AG04450 (cell line): Measurements from ENCODE around the gene GCNT2. TPM values are rescaled to one million over a fixed set of nuclear protein-coding genes. Genes with fewer than 3 reads are reported as not detected.
"Not testable (repeated sequence)": the region's sequence is repeated elsewhere in the genome, so short reads cannot be mapped to it uniquely, and the experiment has no call there.

Experiments used
- CTCF ChIA-PET: fragments of 300-600, 350-600 bp; formaldehyde crosslinking; extraction: SDS; loops from one replicate; lab custom pipeline; 2022; ENCODE audit warnings: antibody characterized with exemption, inconsistent platforms; lab: Charles Lee
- POLR2A ChIA-PET: fragments of 350-600 bp; formaldehyde crosslinking; extraction: SDS; loops from one replicate; lab custom pipeline; 2021; ENCODE audit warnings: antibody characterized with exemption, inconsistent platforms; lab: Yijun Ruan, JAX
- DNase-seq: peaks from one replicate; pipeline ENCODE4 v3.0.0-alpha.2; 2011; ENCODE audit warnings: low read depth, low spot score
- H3K27ac ChIP-seq: one replicate; pipeline ENCODE4 v1.5.1; 2012; ENCODE audit warnings: low read depth, low read length, control low read depth
- H3K27me3 ChIP-seq: one replicate; pipeline ENCODE4 v1.6.0; 2012; ENCODE audit warnings: low read length; ENCODE audit not compliant: control insufficient read depth, insufficient read depth
- H3K4me3 ChIP-seq: 2 replicates; pipeline ENCODE4 v1.5.1; 2011; ENCODE audit warnings: mild to moderate bottlenecking, low read depth, low read length, control low read depth
- H3K9me3 ChIP-seq: 2 replicates; pipeline ENCODE4 v1.5.1; 2012; ENCODE audit warnings: low read length; ENCODE audit not compliant: control insufficient read depth, insufficient read depth
- CTCF ChIP-seq: IDR thresholded peaks from 2 replicates; pipeline ENCODE4 v1.5.1; 2011; ENCODE audit warnings: low read depth, low read length, control low read depth, inconsistent platforms
- polyA plus RNA-seq: library from polyadenylated mRNA; depleted of rRNA; stranded (reverse); fragments of >200 nt; gene quantifications from 2 replicates; pipeline ENCODE4 v1.2.3, GENCODE V29; 2011

GCNT2 gene
- polyA plus RNA-seq, 1 experiment, result 2.5 TPM

DNA sequence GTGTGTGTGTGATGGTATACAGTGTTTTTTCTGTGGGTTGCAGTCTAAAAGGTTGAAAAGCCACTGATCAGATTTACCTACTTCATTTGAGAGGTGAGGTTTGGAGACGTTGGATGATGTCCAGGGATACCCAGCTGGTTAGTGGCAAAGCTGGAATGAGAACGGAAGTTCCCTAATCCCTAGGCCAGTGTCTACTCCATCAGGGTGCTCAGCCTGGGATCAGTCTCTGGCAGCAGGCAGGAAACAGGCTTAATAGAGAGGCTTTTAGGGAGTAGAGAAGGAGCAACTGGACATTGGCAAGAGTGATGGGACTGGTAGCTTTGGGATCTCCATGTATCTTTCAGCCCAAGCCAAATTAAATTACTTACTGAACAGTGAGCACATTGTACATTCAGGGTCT, 92.6 kb downstream of the GCNT2 start:
- H3K27ac ChIP-seq, result no peak overlapping the region
- ChIA-PET CTCF (no interaction called here), POLR2A (interaction anchor here (1.2 kb wide), 1 partner anchor 81 kb away, joined by 3 read pairs; the partner anchor contains the start of genes C6orf52 and PAK1IP1)
- peaks cover 11% of the 10 kb centered on the region for H3K9me3 ChIP-seq
- no peaks in the 10 kb centered on the region for H3K27me3 ChIP-seq
- no peak overlapping the region for H3K4me3 ChIP-seq
- no peak for TF ChIP-seq CTCF
- DNase-seq, result no peak

- H3K9me3 ChIP-seq, result peaks cover 7% of the 10 kb centered on the region; the same call in 1 of the 2 replicates
- no peak for DNase-seq
- ChIA-PET CTCF (no interaction called here), POLR2A (no interaction called here)
- H3K27ac ChIP-seq, result no peak overlapping the region
- no peak for TF ChIP-seq CTCF
- no peak overlapping the region for H3K4me3 ChIP-seq
- H3K27me3 ChIP-seq, result no peaks in the 10 kb centered on the region
Measured at GRCh38 chr6:10615675-10616074, 94.5 kb downstream of the GCNT2 start.

- H3K9me3 ChIP-seq, POLR2A ChIA-PET, H3K27ac ChIP-seq, H3K27me3 ChIP-seq, CTCF ChIA-PET, H3K4me3 ChIP-seq, DNase-seq: not testable (repeated sequence)
Measured at GRCh38 chr6:10616266-10616665, 95.1 kb downstream of the GCNT2 start.

DNA sequence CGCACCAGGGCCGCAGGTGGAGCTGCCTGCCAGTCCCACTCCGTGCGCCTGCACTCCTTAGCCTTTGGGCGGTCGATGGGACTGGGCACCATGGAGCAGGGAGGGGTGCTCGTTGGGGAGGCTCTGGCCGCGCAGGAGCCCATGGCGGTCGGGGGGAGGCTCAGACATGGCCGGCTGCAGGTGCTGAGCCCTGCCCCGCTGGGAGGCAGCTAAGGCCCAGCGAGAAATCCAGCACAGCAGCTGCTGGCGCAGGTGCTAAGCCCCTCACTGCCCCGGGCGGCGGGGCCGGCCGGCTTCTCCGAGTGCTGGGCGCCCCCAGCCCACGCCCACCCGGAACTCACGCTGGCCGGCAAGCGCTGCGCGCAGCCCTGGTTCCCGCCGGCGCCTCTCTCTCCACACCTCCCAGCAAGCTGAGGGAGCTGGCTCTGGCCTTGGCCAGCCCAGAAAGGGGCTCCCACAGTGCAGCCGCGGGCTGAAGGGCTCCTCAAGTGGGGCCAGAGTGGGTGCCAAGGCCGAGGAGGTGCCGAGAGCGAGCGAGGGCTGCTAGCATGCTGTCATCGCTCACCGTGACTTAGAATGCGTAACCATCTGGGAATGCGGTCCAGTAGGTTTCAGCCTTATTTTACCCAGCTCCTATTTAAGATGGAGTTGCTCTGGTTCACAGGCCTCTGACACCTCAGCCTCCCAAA, 96.0 kb downstream of the GCNT2 start:
- CTCF ChIA-PET, result interaction anchor here (0.7 kb wide), 1 partner anchor 9 kb away, joined by 3 read pairs; no protein-coding TSS in a partner anchor
- POLR2A ChIA-PET, result no interaction called here
- H3K27ac ChIP-seq, result no peak overlapping the region

DNA sequence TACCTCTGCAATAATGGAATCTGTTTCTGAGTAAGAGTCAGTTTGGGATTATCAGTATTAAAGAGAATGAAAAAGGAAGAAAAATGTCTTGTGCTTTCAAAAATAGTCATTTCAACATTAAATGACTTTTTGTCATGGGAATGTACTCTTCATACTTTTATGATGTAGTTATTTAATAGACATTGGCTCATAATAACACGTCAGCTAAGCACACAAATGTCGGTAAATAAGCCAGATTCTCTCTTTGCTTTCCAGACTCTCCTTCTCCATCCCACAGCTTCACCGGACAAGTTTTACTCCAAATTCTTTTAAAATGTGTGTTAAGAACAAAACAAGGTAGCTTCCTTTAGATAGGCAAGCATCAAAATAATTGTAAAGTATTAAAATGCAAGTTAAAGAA, 97.3 kb downstream of the GCNT2 start:
- Histone ChIP-seq H3K27ac (no peak overlapping the region), H3K27me3 (no peaks in the 10 kb centered on the region), H3K9me3 (peaks cover 7% of the 10 kb centered on the region; the same call in 1 of the 2 replicates), H3K4me3 (no peak overlapping the region)
- CTCF ChIA-PET, result interaction anchor here (1.2 kb wide), 1 partner anchor 12 kb away, joined by 5 read pairs; no protein-coding TSS in a partner anchor
- no peak for TF ChIP-seq CTCF
- POLR2A ChIA-PET, result no interaction called here
- no peak for DNase-seq

More for the DNA sequence above, 96.0 kb downstream of the GCNT2 start:
- Histone ChIP-seq H3K27me3 (no peaks in the 10 kb centered on the region), H3K4me3 (no peak overlapping the region), H3K9me3 (peaks cover 7% of the 10 kb centered on the region; the same call in 1 of the 2 replicates)
- DNase-seq, result no peak
- no peak for TF ChIP-seq CTCF
